ENCODE data around the gene TMEM158. TPM values are rescaled to one million over a fixed set of nuclear protein-coding genes. Genes with fewer than 3 reads are reported as not detected.

The TMEM158 gene
- total RNA-seq, 2 donors from 2014 or later = 2.3 to 8.2 TPM

GRCh38 chr3:45198264-45199260, 27.5 kb downstream of the TMEM158 start:
- no peaks in the 10 kb centered on the region for H3K4me1 ChIP-seq
- DNase-seq = no peak
- no peaks in the 10 kb centered on the region for H3K9me3 ChIP-seq
- no peak overlapping the region for H3K27ac ChIP-seq
- no peaks in the 10 kb centered on the region for H3K36me3 ChIP-seq
- H3K9ac ChIP-seq (ENCODE audit: low read depth in 2 of 2, low read length in 2 of 2) = no peak overlapping the region
- TF ChIP-seq CTCF (IDR thresholded peaks at IDR 0.05) = no peak
- H3K4me3 ChIP-seq = no peak overlapping the region
- intact Hi-C loops (cut with DNase I) = no loop called here
- no peaks in the 10 kb centered on the region for H3K27me3 ChIP-seq

- Histone ChIP-seq H3K4me3 (no peak overlapping the region), H3K27me3 (no peaks in the 10 kb centered on the region), H3K4me1 (peaks cover 2% of the 10 kb centered on the region), H3K9ac (ENCODE audit: low read depth in 2 of 2, low read length in 2 of 2) (no peak overlapping the region), H3K9me3 (no peaks in the 10 kb centered on the region), H3K27ac (no peak overlapping the region), H3K36me3 (no peaks in the 10 kb centered on the region)
- intact Hi-C loops (cut with DNase I) = no loop called here
- TF ChIP-seq CTCF (IDR thresholded peaks at IDR 0.05) = no peak
- no peak for DNase-seq
Measured at GRCh38 chr3:45194791-45195190, 31.3 kb downstream of the TMEM158 start.

- H3K4me3 ChIP-seq = no peak overlapping the region
- no peak for TF ChIP-seq CTCF (IDR thresholded peaks at IDR 0.05)
- DNase-seq = no peak
- intact Hi-C loops (cut with DNase I) = no loop called here
- H3K36me3 ChIP-seq = no peaks in the 10 kb centered on the region
- no peak overlapping the region for H3K27ac ChIP-seq
- H3K4me1 ChIP-seq = peaks cover 2% of the 10 kb centered on the region
- H3K9me3 ChIP-seq = no peaks in the 10 kb centered on the region
- H3K9ac ChIP-seq (ENCODE audit: low read depth in 2 of 2, low read length in 2 of 2) = no peak overlapping the region
- no peaks in the 10 kb centered on the region for H3K27me3 ChIP-seq
Measured at GRCh38 chr3:45191924-45192417, 34.1 kb downstream of the TMEM158 start.

GRCh38 chr3:45191424-45191823, 34.7 kb downstream of the TMEM158 start:
- H3K9me3 ChIP-seq = no peaks in the 10 kb centered on the region
- peaks cover 2% of the 10 kb centered on the region for H3K4me1 ChIP-seq
- H3K9ac ChIP-seq (ENCODE audit: low read depth in 2 of 2, low read length in 2 of 2) = no peak overlapping the region
- H3K4me3 ChIP-seq = no peak overlapping the region
- intact Hi-C loops (cut with DNase I) = no loop called here
- H3K27me3 ChIP-seq = no peaks in the 10 kb centered on the region
- TF ChIP-seq CTCF (IDR thresholded peaks at IDR 0.05) = no peak
- no peaks in the 10 kb centered on the region for H3K36me3 ChIP-seq
- no peak overlapping the region for H3K27ac ChIP-seq
- no peak for DNase-seq

- H3K27me3 ChIP-seq = no peaks in the 10 kb centered on the region
- no peaks in the 10 kb centered on the region for H3K36me3 ChIP-seq
- no peak for TF ChIP-seq CTCF (IDR thresholded peaks at IDR 0.05)
- intact Hi-C loops (cut with DNase I) = no loop called here
- H3K9me3 ChIP-seq = no peaks in the 10 kb centered on the region
- DNase-seq = no peak
- H3K9ac ChIP-seq (ENCODE audit: low read depth in 2 of 2, low read length in 2 of 2) = no peak overlapping the region
- H3K4me3 ChIP-seq = no peak overlapping the region
- H3K4me1 ChIP-seq = peaks cover 2% of the 10 kb centered on the region
- H3K27ac ChIP-seq = no peak overlapping the region
Measured at GRCh38 chr3:45188719-45189659, 37.1 kb downstream of the TMEM158 start.

All from colonic mucosa (tissue), 4 donors.